HEK293 (cell line): ENCODE measurements around the gene SLC16A11.
A peak's percentile ranks its signal among the peaks of the same experiment; 100 is the strongest.

Experiments
- GFI1B ChIP-seq: fragments of 450-650 bp; formaldehyde crosslinking; IDR thresholded peaks from 2 replicates; pipeline ENCODE4 v1.5.1; 2016; ENCODE audit warnings: missing biosample characterization, missing genetic modification characterization
- KLF1 ChIP-seq: fragments of 450-650 bp; formaldehyde crosslinking; IDR thresholded peaks from 2 replicates; pipeline ENCODE4 v1.5.1; 2016; ENCODE audit warnings: missing biosample characterization, missing genetic modification characterization
- KLF16 ChIP-seq: fragments of 450-650 bp; formaldehyde crosslinking; IDR thresholded peaks from 2 replicates; pipeline ENCODE4 v1.5.1; 2017; ENCODE audit warnings: missing biosample characterization, missing genetic modification characterization
- OVOL3 ChIP-seq: fragments of 450-650 bp; formaldehyde crosslinking; IDR thresholded peaks from 2 replicates; pipeline ENCODE4 v1.5.1; 2016; ENCODE audit warnings: missing biosample characterization, missing genetic modification characterization
- PRDM10 ChIP-seq: fragments of 450-650 bp; formaldehyde crosslinking; IDR thresholded peaks from 2 replicates; pipeline ENCODE4 v1.5.1; 2016; ENCODE audit warnings: missing biosample characterization, missing genetic modification characterization
- PRDM6 ChIP-seq: fragments of 450-650 bp; formaldehyde crosslinking; IDR thresholded peaks from 2 replicates; pipeline ENCODE4 v1.5.1; 2017; ENCODE audit warnings: missing biosample characterization, missing genetic modification characterization
- SALL2 ChIP-seq: fragments of 450-650 bp; formaldehyde crosslinking; IDR thresholded peaks from 2 replicates; pipeline ENCODE4 v1.5.0; 2017; ENCODE audit warnings: missing biosample characterization, mild to moderate bottlenecking, missing genetic modification characterization, borderline replicate concordance
- YY2 ChIP-seq: fragments of 450-650 bp; formaldehyde crosslinking; IDR thresholded peaks from 2 replicates; pipeline ENCODE4 v1.5.1; 2016; ENCODE audit warnings: missing biosample characterization, missing genetic modification characterization
- ZBTB21 ChIP-seq: fragments of 450-650 bp; formaldehyde crosslinking; IDR thresholded peaks from 2 replicates; pipeline ENCODE4 v1.5.1; 2017; ENCODE audit warnings: missing biosample characterization, missing genetic modification characterization
- ZBTB48 ChIP-seq: fragments of 450-650 bp; formaldehyde crosslinking; IDR thresholded peaks from 2 replicates; pipeline ENCODE4 v1.5.1; 2016; ENCODE audit warnings: missing biosample characterization, missing genetic modification characterization
- ZFP41 ChIP-seq: fragments of 450-650 bp; formaldehyde crosslinking; IDR thresholded peaks from 2 replicates; pipeline ENCODE4 v1.5.1; 2016; ENCODE audit warnings: missing biosample characterization, missing genetic modification characterization, borderline replicate concordance
- ZNF174 ChIP-seq: fragments of 450-650 bp; formaldehyde crosslinking; IDR thresholded peaks from 2 replicates; pipeline ENCODE4 v1.5.0; 2017; ENCODE audit warnings: missing biosample characterization, mild to moderate bottlenecking, missing genetic modification characterization
- ZNF184 ChIP-seq: fragments of 450-650 bp; IDR thresholded peaks from 2 replicates; pipeline ENCODE4 v1.5.1; 2018; ENCODE audit warnings: missing biosample characterization, mild to moderate bottlenecking, missing genetic modification characterization
- ZNF239 ChIP-seq: fragments of 450-650 bp; formaldehyde crosslinking; IDR thresholded peaks from 2 replicates; pipeline ENCODE4 v1.5.1; 2016; ENCODE audit warnings: missing biosample characterization, missing genetic modification characterization
- ZNF350 ChIP-seq: fragments of 450-650 bp; formaldehyde crosslinking; IDR thresholded peaks from 2 replicates; pipeline ENCODE4 v1.5.0; 2017; ENCODE audit warnings: missing biosample characterization, mild to moderate bottlenecking, missing genetic modification characterization
- ZNF362 ChIP-seq: fragments of 450-650 bp; formaldehyde crosslinking; IDR thresholded peaks from 2 replicates; pipeline ENCODE4 v1.5.1; 2016; ENCODE audit warnings: missing biosample characterization, missing genetic modification characterization
- ZNF404 ChIP-seq: fragments of 450-650 bp; formaldehyde crosslinking; IDR thresholded peaks from 2 replicates; pipeline ENCODE4 v1.5.1; 2017; ENCODE audit warnings: missing biosample characterization, missing genetic modification characterization
- ZNF416 ChIP-seq: fragments of 450-650 bp; formaldehyde crosslinking; IDR thresholded peaks from 2 replicates; pipeline ENCODE4 v1.5.1; 2016; ENCODE audit warnings: missing biosample characterization, missing genetic modification characterization
- ZNF449 ChIP-seq: fragments of 450-650 bp; formaldehyde crosslinking; IDR thresholded peaks from 2 replicates; pipeline ENCODE4 v1.5.1; 2017; ENCODE audit warnings: missing biosample characterization, mild to moderate bottlenecking, missing genetic modification characterization, moderate library complexity
- ZNF530 ChIP-seq: fragments of 450-650 bp; formaldehyde crosslinking; IDR thresholded peaks from 2 replicates; pipeline ENCODE4 v1.5.1; 2016; ENCODE audit warnings: low read depth, missing biosample characterization, missing genetic modification characterization
- ZNF548 ChIP-seq: fragments of 450-650 bp; formaldehyde crosslinking; IDR thresholded peaks from 2 replicates; pipeline ENCODE4 v1.5.1; 2016; ENCODE audit warnings: missing biosample characterization, missing genetic modification characterization
- ZNF560 ChIP-seq: fragments of 450-650 bp; formaldehyde crosslinking; IDR thresholded peaks from 2 replicates; pipeline ENCODE4 v1.5.1; 2017; ENCODE audit warnings: missing biosample characterization, missing genetic modification characterization, borderline replicate concordance
- ZNF626 ChIP-seq: fragments of 450-650 bp; sonication (Bioruptor Pico); formaldehyde crosslinking; IDR thresholded peaks from 2 replicates; pipeline ENCODE4 v1.5.1; 2018; ENCODE audit warnings: missing biosample characterization, missing genetic modification characterization, inconsistent platforms
- ZNF629 ChIP-seq: fragments of 450-650 bp; formaldehyde crosslinking; IDR thresholded peaks from 2 replicates; pipeline ENCODE4 v1.5.1; 2017; ENCODE audit warnings: missing biosample characterization, missing genetic modification characterization
- ZNF670 ChIP-seq: fragments of 450-650 bp; formaldehyde crosslinking; IDR thresholded peaks from 2 replicates; pipeline ENCODE4 v1.5.1; 2016; ENCODE audit warnings: missing biosample characterization, missing genetic modification characterization, low read depth
- ZNF692 ChIP-seq: fragments of 450-650 bp; formaldehyde crosslinking; IDR thresholded peaks from 2 replicates; pipeline ENCODE4 v1.5.1; 2016; ENCODE audit warnings: missing biosample characterization, missing genetic modification characterization
- ZNF768 ChIP-seq: fragments of 450-650 bp; formaldehyde crosslinking; IDR thresholded peaks from 2 replicates; pipeline ENCODE4 v1.5.1; 2018; ENCODE audit warnings: missing biosample characterization, mild to moderate bottlenecking, missing genetic modification characterization
- ZSCAN30 ChIP-seq: fragments of 450-650 bp; IDR thresholded peaks from 2 replicates; pipeline ENCODE4 v1.5.1; 2018; ENCODE audit warnings: missing biosample characterization, mild to moderate bottlenecking, missing genetic modification characterization, moderate library complexity
- TF ChIP-seq, protein P1 (sequence below): fragments of 450-650 bp; formaldehyde crosslinking; IDR thresholded peaks from 2 replicates; pipeline ENCODE4 v1.5.1; 2016; ENCODE audit warnings: missing biosample characterization, missing genetic modification characterization

Gene SLC16A11

GRCh38 chr17:7046127-7046724 is 2.3 kb upstream of the SLC16A11 start (continued):
- TF ChIP-seq PRDM10 = peak; percentile 29
- TF ChIP-seq ZNF449 (tag by site-specific recombination) = no peak
- TF ChIP-seq ZNF174 (tag by site-specific recombination) = no peak
- no peak for TF ChIP-seq YY2 (tag by site-specific recombination)
- TF ChIP-seq PRDM6 (tag by site-specific recombination) = no peak
- TF ChIP-seq, protein P1, sequence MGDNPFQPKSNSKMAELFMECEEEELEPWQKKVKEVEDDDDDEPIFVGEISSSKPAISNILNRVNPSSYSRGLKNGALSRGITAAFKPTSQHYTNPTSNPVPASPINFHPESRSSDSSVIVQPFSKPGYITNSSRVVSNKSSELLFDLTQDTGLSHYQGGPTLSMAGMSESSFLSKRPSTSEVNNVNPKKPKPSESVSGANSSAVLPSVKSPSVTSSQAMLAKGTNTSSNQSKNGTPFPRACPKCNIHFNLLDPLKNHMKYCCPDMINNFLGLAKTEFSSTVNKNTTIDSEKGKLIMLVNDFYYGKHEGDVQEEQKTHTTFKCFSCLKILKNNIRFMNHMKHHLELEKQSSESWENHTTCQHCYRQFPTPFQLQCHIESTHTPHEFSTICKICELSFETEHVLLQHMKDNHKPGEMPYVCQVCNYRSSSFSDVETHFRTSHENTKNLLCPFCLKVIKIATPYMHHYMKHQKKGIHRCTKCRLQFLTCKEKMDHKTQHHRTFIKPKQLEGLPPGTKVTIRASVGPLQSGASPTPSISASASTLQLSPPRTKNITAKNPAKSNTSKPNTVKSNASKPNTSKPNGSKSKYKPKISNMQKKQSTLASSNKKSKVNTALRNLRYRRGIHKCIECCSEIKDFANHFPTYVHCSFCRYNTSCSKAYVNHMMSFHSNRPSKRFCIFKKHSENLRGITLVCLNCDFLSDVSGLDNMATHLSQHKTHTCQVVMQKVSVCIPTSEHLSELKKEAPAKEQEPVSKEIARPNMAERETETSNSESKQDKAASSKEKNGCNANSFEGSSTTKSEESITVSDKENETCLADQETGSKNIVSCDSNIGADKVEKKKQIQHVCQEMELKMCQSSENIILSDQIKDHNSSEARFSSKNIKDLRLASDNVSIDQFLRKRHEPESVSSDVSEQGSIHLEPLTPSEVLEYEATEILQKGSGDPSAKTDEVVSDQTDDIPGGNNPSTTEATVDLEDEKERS (tag by site-specific recombination) = no peak
- TF ChIP-seq ZNF768 (tag by site-specific recombination) = no peak
- TF ChIP-seq ZNF560 (tag by site-specific recombination) = no peak
- TF ChIP-seq KLF16 = no peak
- no peak for TF ChIP-seq ZNF184
- TF ChIP-seq ZNF670 (tag by site-specific recombination) = no peak
- no peak for TF ChIP-seq SALL2 (tag by site-specific recombination)
- TF ChIP-seq ZBTB21 (tag by site-specific recombination) = peak; percentile 40; the same call in 1 of the 2 replicates
- peak; percentile 55 for TF ChIP-seq ZNF629 (tag by site-specific recombination)
- no peak for TF ChIP-seq ZNF404 (tag by site-specific recombination)
- no peak for TF ChIP-seq ZNF626 (tag by site-specific recombination)
- TF ChIP-seq ZNF362 (tag by site-specific recombination) = no peak
- no peak for TF ChIP-seq ZNF239 (tag by site-specific recombination)
- TF ChIP-seq ZNF416 (tag by site-specific recombination) = no peak
- no peak for TF ChIP-seq ZFP41
- TF ChIP-seq OVOL3 (tag by site-specific recombination) = no peak
- TF ChIP-seq ZNF530 (tag by site-specific recombination) = no peak
- TF ChIP-seq GFI1B (tag by site-specific recombination) = 0 out of 2 replicates have a peak, but pooled peaks have one; percentile 13
- TF ChIP-seq ZSCAN30 (tag by site-specific recombination) = no peak
- peak; percentile 69; the same call in 1 of the 2 replicates for TF ChIP-seq ZNF692
- no peak for TF ChIP-seq ZNF350
- TF ChIP-seq KLF1 = no peak
- no peak for TF ChIP-seq ZNF548 (tag by site-specific recombination)
- TF ChIP-seq ZBTB48 (tag by site-specific recombination) = peak; percentile 68
